ENCODE results near the gene PRKG1.

The PRKG1 gene

DNA sequence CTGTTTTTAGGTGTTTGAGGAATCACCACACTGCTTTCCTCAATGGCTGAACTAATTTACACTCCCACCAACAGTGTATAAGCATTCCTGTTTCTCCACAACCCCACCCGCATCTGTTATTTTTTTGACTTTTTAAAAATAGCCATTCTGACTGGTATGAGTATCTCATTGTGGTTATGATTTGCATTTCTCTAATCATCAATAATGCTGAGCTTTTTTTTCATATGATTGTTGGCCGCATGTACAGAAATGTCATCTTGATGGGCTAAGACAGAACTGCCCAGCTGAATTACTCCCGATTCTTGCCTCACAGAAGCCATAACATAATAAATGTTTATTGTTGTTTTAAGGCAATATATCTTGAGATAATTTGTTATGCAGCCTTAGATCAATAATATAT lies 1146.7 kb downstream of the PRKG1 start:
- TF ChIP-seq POLR2AphosphoS5 (IDR thresholded peaks at IDR 0.05; ENCODE audit: low read depth), result no peak
- TF ChIP-seq, protein P1, sequence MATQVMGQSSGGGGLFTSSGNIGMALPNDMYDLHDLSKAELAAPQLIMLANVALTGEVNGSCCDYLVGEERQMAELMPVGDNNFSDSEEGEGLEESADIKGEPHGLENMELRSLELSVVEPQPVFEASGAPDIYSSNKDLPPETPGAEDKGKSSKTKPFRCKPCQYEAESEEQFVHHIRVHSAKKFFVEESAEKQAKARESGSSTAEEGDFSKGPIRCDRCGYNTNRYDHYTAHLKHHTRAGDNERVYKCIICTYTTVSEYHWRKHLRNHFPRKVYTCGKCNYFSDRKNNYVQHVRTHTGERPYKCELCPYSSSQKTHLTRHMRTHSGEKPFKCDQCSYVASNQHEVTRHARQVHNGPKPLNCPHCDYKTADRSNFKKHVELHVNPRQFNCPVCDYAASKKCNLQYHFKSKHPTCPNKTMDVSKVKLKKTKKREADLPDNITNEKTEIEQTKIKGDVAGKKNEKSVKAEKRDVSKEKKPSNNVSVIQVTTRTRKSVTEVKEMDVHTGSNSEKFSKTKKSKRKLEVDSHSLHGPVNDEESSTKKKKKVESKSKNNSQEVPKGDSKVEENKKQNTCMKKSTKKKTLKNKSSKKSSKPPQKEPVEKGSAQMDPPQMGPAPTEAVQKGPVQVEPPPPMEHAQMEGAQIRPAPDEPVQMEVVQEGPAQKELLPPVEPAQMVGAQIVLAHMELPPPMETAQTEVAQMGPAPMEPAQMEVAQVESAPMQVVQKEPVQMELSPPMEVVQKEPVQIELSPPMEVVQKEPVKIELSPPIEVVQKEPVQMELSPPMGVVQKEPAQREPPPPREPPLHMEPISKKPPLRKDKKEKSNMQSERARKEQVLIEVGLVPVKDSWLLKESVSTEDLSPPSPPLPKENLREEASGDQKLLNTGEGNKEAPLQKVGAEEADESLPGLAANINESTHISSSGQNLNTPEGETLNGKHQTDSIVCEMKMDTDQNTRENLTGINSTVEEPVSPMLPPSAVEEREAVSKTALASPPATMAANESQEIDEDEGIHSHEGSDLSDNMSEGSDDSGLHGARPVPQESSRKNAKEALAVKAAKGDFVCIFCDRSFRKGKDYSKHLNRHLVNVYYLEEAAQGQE (IDR thresholded peaks at IDR 0.05; ENCODE audit: insufficient replicate concordance, low read depth), result no peak

DNA sequence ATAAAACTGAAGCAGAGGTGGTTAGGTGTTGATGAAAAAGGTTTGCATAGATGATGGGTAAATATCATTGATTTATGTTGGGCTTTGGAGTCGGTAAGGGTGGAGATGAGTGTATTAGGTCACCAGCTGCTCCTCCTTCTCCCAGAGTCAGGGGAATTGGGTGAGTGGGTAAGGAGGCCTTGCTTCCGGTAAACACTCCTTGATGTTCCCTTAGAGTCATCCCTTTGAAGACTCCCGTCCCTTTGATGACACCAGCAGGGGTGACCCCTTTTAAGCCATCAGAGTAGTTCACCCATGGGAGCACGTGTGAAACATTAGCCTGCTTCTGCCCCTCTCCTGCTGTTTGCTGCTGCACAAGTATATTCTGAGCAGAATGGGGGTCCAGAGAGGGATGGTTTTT lies 1147.6 kb downstream of the PRKG1 start:
- no peak overlapping the region for H3K27ac ChIP-seq (replicated peaks)
- TF ChIP-seq POLR2AphosphoS5 (IDR thresholded peaks at IDR 0.05; ENCODE audit: low read depth), result no peak
- TF ChIP-seq SPI1 (IDR thresholded peaks at IDR 0.05; ENCODE audit: borderline replicate concordance, low read depth), result no peak
- no peak for TF ChIP-seq GABPA (IDR thresholded peaks at IDR 0.05; ENCODE audit: low read depth)
- TF ChIP-seq, protein P1 (IDR thresholded peaks at IDR 0.05; ENCODE audit: insufficient replicate concordance, low read depth), result no peak
- no peak for TF ChIP-seq CTCF (IDR thresholded peaks at IDR 0.05; ENCODE audit: insufficient read depth, low read length)
- DNase-seq (ENCODE audit: low read depth in 1 of 2, low spot score in 1 of 2), result no peak
- no peaks in the 10 kb centered on the region for H3K27me3 ChIP-seq (ENCODE audit: insufficient read depth, poor library complexity, severe bottlenecking)
- no peak overlapping the region for H3K4me3 ChIP-seq (replicated peaks; ENCODE audit: insufficient read depth, low read length)

More for the DNA sequence above, 1146.7 kb downstream of the PRKG1 start:
- no peak overlapping the region for H3K4me3 ChIP-seq (replicated peaks; ENCODE audit: insufficient read depth, low read length)
- H3K27me3 ChIP-seq (ENCODE audit: insufficient read depth, poor library complexity, severe bottlenecking), result no peaks in the 10 kb centered on the region
- no peak overlapping the region for H3K27ac ChIP-seq (replicated peaks)
- DNase-seq (ENCODE audit: low read depth in 1 of 2, low spot score in 1 of 2), result no peak

- no peak for DNase-seq (ENCODE audit: low read depth in 1 of 2, low spot score in 1 of 2)
- H3K27ac ChIP-seq (replicated peaks), result no peak overlapping the region
Observed at GRCh38 chr10:52226197-52226847, 1152.0 kb downstream of the PRKG1 start.

More at GRCh38 chr10:52226197-52226847, 1152.0 kb downstream of the PRKG1 start:
- Histone ChIP-seq H3K27me3 (ENCODE audit: insufficient read depth, poor library complexity, severe bottlenecking) (no peaks in the 10 kb centered on the region), H3K4me3 (replicated peaks; ENCODE audit: insufficient read depth, low read length) (no peak overlapping the region)
- no peak for TF ChIP-seq POLR2AphosphoS5 (IDR thresholded peaks at IDR 0.05; ENCODE audit: low read depth)
- no peak for TF ChIP-seq SPI1 (IDR thresholded peaks at IDR 0.05; ENCODE audit: borderline replicate concordance, low read depth)
- TF ChIP-seq, protein P1 (IDR thresholded peaks at IDR 0.05; ENCODE audit: insufficient replicate concordance, low read depth), result no peak
- TF ChIP-seq CTCF (IDR thresholded peaks at IDR 0.05; ENCODE audit: insufficient read depth, low read length), result no peak
- TF ChIP-seq GABPA (IDR thresholded peaks at IDR 0.05; ENCODE audit: low read depth), result no peak

Data from HL-60 (cell line).